Neural cell (in vitro differentiated cells): ENCODE data around the gene OR1F1.

Experiments used
- EP300 ChIP-seq: fragments of 450-650 bp; conservative IDR thresholded peaks from 2 replicates; pipeline ENCODE4 v1.6.1; 2014; ENCODE audit warnings: antibody characterized with exemption, mild to moderate bottlenecking, moderate library complexity; ENCODE audit not compliant: poor library complexity, severe bottlenecking
- MXI1 ChIP-seq: fragments of 450-650 bp; conservative IDR thresholded peaks from 2 replicates; pipeline ENCODE4 v1.6.1; 2014; ENCODE audit warnings: antibody characterized with exemption, mild to moderate bottlenecking; ENCODE audit not compliant: poor library complexity, severe bottlenecking
- POLR2AphosphoS5 ChIP-seq: IDR thresholded peaks from 2 replicates; pipeline ENCODE4 v1.6.1; 2012
- TF ChIP-seq, protein P1 (sequence below): fragments of 450-650 bp; IDR thresholded peaks from 2 replicates; pipeline ENCODE4 v1.5.1; 2014; ENCODE audit warnings: antibody characterized with exemption, mild to moderate bottlenecking, moderate library complexity; ENCODE audit not compliant: poor library complexity, severe bottlenecking

DNA sequence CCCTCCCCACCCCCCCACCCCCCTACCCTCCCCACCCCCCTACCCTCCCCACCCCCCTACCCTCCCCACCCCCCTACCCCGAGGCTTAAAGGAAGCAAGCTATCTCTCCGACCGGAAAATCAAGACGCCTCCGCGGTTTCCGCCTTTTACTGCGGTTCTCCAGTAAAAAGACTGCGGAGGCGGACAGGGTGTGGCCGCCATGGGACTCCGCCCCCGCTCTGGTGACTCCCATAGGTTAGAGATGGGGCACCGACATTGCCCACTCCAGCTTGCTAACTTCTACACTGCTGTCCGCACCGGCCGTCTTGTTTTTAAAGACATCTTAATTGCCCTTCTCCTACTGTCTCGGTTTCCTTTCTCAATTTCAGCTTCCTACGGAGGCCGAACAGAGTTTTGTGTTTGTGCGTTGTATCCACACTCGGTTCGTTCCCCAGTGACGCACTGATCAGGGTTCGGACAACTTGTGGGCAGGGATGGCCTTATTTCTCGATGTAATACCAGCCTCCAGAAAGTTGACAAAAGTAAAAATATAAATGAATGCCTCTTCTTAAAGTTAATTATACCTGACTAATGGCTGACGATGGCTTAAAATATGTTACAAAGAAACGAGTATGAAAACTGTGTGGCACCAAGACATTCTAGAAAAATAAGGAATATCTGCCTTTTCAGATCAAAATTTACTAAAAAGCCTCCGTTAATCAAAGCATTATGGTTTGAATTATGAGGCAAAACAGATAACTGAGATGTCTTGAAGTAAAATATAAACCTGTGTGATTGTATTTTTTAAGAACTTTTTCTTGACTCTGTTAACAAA, 48.1 kb downstream of the OR1F1 start:
- TF ChIP-seq POLR2AphosphoS5 (no peak), EP300 (no peak), MXI1 (no peak)
- TF ChIP-seq, protein P1, sequence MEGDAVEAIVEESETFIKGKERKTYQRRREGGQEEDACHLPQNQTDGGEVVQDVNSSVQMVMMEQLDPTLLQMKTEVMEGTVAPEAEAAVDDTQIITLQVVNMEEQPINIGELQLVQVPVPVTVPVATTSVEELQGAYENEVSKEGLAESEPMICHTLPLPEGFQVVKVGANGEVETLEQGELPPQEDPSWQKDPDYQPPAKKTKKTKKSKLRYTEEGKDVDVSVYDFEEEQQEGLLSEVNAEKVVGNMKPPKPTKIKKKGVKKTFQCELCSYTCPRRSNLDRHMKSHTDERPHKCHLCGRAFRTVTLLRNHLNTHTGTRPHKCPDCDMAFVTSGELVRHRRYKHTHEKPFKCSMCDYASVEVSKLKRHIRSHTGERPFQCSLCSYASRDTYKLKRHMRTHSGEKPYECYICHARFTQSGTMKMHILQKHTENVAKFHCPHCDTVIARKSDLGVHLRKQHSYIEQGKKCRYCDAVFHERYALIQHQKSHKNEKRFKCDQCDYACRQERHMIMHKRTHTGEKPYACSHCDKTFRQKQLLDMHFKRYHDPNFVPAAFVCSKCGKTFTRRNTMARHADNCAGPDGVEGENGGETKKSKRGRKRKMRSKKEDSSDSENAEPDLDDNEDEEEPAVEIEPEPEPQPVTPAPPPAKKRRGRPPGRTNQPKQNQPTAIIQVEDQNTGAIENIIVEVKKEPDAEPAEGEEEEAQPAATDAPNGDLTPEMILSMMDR, result no peak
